ENCODE measurements around the gene LMO3.

DNA sequence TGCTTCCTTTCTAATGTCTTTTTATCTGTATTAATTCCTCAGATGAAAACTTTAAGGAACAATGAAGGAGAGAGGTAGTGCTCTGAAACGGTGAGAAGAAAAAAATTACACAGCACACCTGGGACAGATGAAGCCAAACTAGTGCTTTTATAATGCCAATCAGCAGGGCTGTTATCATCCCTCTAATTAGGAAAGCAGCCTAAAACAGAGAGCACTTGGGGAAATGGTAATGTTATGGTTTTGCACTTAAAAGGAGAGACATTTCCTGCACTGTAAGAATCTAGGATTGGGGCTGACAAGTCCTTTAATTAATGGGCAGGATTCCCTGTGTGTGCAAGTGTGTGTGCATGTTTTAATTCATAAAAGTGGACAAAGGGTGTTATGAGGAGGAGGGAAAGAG is 4.8 kb upstream of the LMO3 start:
- TF ChIP-seq SP1 (IDR thresholded peaks at IDR 0.05) (no peak), SP1 (CRISPR knock-in tag; IDR thresholded peaks at IDR 0.05) (no peak), KLF13 (CRISPR knock-in tag; IDR thresholded peaks at IDR 0.05) (no peak), PTBP1 (IDR thresholded peaks at IDR 0.05; ENCODE audit: low read depth, low read length, poor library complexity, severe bottlenecking) (no peak), NFKBIZ (CRISPR knock-in tag; IDR thresholded peaks at IDR 0.05) (no peak), ZBTB21 (CRISPR knock-in tag; IDR thresholded peaks at IDR 0.05) (no peak), CHCHD3 (CRISPR knock-in tag; IDR thresholded peaks at IDR 0.05) (no peak), YY1 (IDR thresholded peaks at IDR 0.05; ENCODE audit: insufficient read depth, insufficient replicate concordance, low read depth, low read length) (no peak), TCF7L2 (IDR thresholded peaks at IDR 0.05; ENCODE audit: low read depth, low read length) (no peak), GABPA (IDR thresholded peaks at IDR 0.05; ENCODE audit: low read depth, low read length) (no peak), GABPA (CRISPR knock-in tag; IDR thresholded peaks at IDR 0.05; ENCODE audit: low read depth) (no peak)
- TF ChIP-seq, protein P1, sequence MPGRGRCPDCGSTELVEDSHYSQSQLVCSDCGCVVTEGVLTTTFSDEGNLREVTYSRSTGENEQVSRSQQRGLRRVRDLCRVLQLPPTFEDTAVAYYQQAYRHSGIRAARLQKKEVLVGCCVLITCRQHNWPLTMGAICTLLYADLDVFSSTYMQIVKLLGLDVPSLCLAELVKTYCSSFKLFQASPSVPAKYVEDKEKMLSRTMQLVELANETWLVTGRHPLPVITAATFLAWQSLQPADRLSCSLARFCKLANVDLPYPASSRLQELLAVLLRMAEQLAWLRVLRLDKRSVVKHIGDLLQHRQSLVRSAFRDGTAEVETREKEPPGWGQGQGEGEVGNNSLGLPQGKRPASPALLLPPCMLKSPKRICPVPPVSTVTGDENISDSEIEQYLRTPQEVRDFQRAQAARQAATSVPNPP (CRISPR knock-in tag; IDR thresholded peaks at IDR 0.05): no peak
- TF ChIP-seq, protein P2, sequence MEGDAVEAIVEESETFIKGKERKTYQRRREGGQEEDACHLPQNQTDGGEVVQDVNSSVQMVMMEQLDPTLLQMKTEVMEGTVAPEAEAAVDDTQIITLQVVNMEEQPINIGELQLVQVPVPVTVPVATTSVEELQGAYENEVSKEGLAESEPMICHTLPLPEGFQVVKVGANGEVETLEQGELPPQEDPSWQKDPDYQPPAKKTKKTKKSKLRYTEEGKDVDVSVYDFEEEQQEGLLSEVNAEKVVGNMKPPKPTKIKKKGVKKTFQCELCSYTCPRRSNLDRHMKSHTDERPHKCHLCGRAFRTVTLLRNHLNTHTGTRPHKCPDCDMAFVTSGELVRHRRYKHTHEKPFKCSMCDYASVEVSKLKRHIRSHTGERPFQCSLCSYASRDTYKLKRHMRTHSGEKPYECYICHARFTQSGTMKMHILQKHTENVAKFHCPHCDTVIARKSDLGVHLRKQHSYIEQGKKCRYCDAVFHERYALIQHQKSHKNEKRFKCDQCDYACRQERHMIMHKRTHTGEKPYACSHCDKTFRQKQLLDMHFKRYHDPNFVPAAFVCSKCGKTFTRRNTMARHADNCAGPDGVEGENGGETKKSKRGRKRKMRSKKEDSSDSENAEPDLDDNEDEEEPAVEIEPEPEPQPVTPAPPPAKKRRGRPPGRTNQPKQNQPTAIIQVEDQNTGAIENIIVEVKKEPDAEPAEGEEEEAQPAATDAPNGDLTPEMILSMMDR (CRISPR knock-in tag; IDR thresholded peaks at IDR 0.05): no peak
- TF ChIP-seq, protein P3, sequence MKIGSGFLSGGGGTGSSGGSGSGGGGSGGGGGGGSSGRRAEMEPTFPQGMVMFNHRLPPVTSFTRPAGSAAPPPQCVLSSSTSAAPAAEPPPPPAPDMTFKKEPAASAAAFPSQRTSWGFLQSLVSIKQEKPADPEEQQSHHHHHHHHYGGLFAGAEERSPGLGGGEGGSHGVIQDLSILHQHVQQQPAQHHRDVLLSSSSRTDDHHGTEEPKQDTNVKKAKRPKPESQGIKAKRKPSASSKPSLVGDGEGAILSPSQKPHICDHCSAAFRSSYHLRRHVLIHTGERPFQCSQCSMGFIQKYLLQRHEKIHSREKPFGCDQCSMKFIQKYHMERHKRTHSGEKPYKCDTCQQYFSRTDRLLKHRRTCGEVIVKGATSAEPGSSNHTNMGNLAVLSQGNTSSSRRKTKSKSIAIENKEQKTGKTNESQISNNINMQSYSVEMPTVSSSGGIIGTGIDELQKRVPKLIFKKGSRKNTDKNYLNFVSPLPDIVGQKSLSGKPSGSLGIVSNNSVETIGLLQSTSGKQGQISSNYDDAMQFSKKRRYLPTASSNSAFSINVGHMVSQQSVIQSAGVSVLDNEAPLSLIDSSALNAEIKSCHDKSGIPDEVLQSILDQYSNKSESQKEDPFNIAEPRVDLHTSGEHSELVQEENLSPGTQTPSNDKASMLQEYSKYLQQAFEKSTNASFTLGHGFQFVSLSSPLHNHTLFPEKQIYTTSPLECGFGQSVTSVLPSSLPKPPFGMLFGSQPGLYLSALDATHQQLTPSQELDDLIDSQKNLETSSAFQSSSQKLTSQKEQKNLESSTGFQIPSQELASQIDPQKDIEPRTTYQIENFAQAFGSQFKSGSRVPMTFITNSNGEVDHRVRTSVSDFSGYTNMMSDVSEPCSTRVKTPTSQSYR (CRISPR knock-in tag; IDR thresholded peaks at IDR 0.05; ENCODE audit: borderline replicate concordance): no peak

All from HepG2 (cell line).